H9 (cell line): ENCODE data around the gene FAM8A1. TPM values are rescaled to one million over a fixed set of nuclear protein-coding genes. Genes with fewer than 3 reads are reported as not detected.

Experiments
- DNase-seq: peaks from one replicate; pipeline ENCODE4 v3.0.0-alpha.2; 2017
- H2AFZ ChIP-seq: one replicate; pipeline ENCODE4 v1.6.1; 2013; ENCODE audit warnings: mild to moderate bottlenecking, low read length, control low read depth, moderate library complexity
- H2AK5ac ChIP-seq: 2 replicates; pipeline ENCODE4 v1.6.1; 2013; ENCODE audit warnings: low read length, control low read depth, mixed read lengths; ENCODE audit not compliant: insufficient read length
- H2BK120ac ChIP-seq: one replicate; pipeline ENCODE4 v1.6.1; 2013; ENCODE audit warnings: low read depth, mild to moderate bottlenecking, low read length, control low read depth, inconsistent platforms; ENCODE audit not compliant: poor library complexity, severe bottlenecking
- H2BK12ac ChIP-seq: 2 replicates; pipeline ENCODE4 v1.6.1; 2013; ENCODE audit warnings: low read length, control low read depth, mixed read lengths, low read depth; ENCODE audit not compliant: insufficient read length
- H2BK15ac ChIP-seq: 2 replicates; pipeline ENCODE4 v1.6.1; 2013; ENCODE audit warnings: low read depth, low read length, control low read depth
- H2BK20ac ChIP-seq: one replicate; pipeline ENCODE4 v1.6.1; 2013; ENCODE audit warnings: low read depth, mild to moderate bottlenecking, low read length, control low read depth, inconsistent platforms; ENCODE audit not compliant: poor library complexity, severe bottlenecking
- H2BK5ac ChIP-seq: 2 replicates; pipeline ENCODE4 v1.6.1; 2013; ENCODE audit warnings: low read length, control low read depth, mixed read lengths; ENCODE audit not compliant: insufficient read length
- H3K14ac ChIP-seq: 2 replicates; pipeline ENCODE4 v1.6.1; 2013; ENCODE audit warnings: low read length, control low read depth; ENCODE audit not compliant: insufficient read depth
- H3K18ac ChIP-seq: 2 replicates; pipeline ENCODE4 v1.6.1; 2013; ENCODE audit warnings: low read depth, mild to moderate bottlenecking, mixed read lengths, low read length, control low read depth; ENCODE audit not compliant: insufficient read length
- H3K23ac ChIP-seq: 2 replicates; pipeline ENCODE4 v1.6.1; 2013; ENCODE audit warnings: low read length, control low read depth, mixed read lengths, low read depth; ENCODE audit not compliant: insufficient read length
- H3K23me2 ChIP-seq: 2 replicates; pipeline ENCODE4 v1.6.1; 2013; ENCODE audit warnings: low read depth, mild to moderate bottlenecking, mixed read lengths, low read length, control low read depth; ENCODE audit not compliant: insufficient read length, poor library complexity, severe bottlenecking
- H3K27ac ChIP-seq: 2 replicates; pipeline ENCODE4 v1.5.1; 2013; ENCODE audit warnings: low read length, control low read depth, mixed read lengths, low read depth; ENCODE audit not compliant: insufficient read length
- H3K27me3 ChIP-seq: 2 replicates; pipeline ENCODE4 v1.6.1; 2013; ENCODE audit warnings: low read length, control low read depth, inconsistent platforms; ENCODE audit not compliant: insufficient read depth
- H3K4ac ChIP-seq: 2 replicates; pipeline ENCODE4 v1.6.1; 2013; ENCODE audit warnings: low read depth, mild to moderate bottlenecking, control low read depth, inconsistent platforms, low read length, moderate library complexity
- H3K4me1 ChIP-seq: 2 replicates; pipeline ENCODE4 v1.6.1; 2013; ENCODE audit warnings: low read length, control low read depth, inconsistent platforms; ENCODE audit not compliant: insufficient read depth
- H3K4me2 ChIP-seq: 2 replicates; pipeline ENCODE4 v1.6.1; 2013; ENCODE audit warnings: low read length, control low read depth, mixed read lengths; ENCODE audit not compliant: insufficient read length, insufficient read depth
- H3K56ac ChIP-seq: 2 replicates; pipeline ENCODE4 v1.6.1; 2013; ENCODE audit warnings: low read depth, mild to moderate bottlenecking, mixed read lengths, low read length, control low read depth; ENCODE audit not compliant: insufficient read length
- H3K79me1 ChIP-seq: 2 replicates; pipeline ENCODE4 v1.6.1; 2013; ENCODE audit warnings: low read depth, mild to moderate bottlenecking, moderate library complexity, low read length, control low read depth, inconsistent platforms; ENCODE audit not compliant: insufficient read depth, poor library complexity, severe bottlenecking
- H3K79me2 ChIP-seq: 2 replicates; pipeline ENCODE4 v1.6.1; 2013; ENCODE audit warnings: low read length, control low read depth, inconsistent platforms; ENCODE audit not compliant: insufficient read depth
- H3K9ac ChIP-seq: 2 replicates; pipeline ENCODE4 v1.6.1; 2013; ENCODE audit warnings: low read length, control low read depth, mixed read lengths; ENCODE audit not compliant: insufficient read length; ENCODE audit errors: extremely low read depth
- H3K9me3 ChIP-seq: one replicate; pipeline ENCODE4 v1.6.1; 2013; ENCODE audit warnings: low read depth, low read length, inconsistent platforms; ENCODE audit not compliant: control insufficient read depth
- H3T11ph ChIP-seq: one replicate; pipeline ENCODE4 v1.6.1; 2013; ENCODE audit warnings: mild to moderate bottlenecking, low read length, control low read depth, inconsistent platforms
- H4K20me1 ChIP-seq: one replicate; pipeline ENCODE4 v1.6.1; 2013; ENCODE audit not compliant: control insufficient read depth, insufficient read length, insufficient read depth
- H4K5ac ChIP-seq: 2 replicates; pipeline ENCODE4 v1.6.1; 2013; ENCODE audit warnings: low read depth, mild to moderate bottlenecking, mixed read lengths, low read length, control low read depth; ENCODE audit not compliant: insufficient read length
- H4K8ac ChIP-seq: replicated peaks from 2 replicates; pipeline ENCODE4 v1.6.1; 2013; ENCODE audit warnings: low read length, control low read depth, mixed read lengths, low read depth; ENCODE audit not compliant: insufficient read length
- H4K91ac ChIP-seq: 2 replicates; pipeline ENCODE4 v1.6.1; 2013; ENCODE audit warnings: low read depth, mild to moderate bottlenecking, moderate library complexity, mixed read lengths, low read length, control low read depth; ENCODE audit not compliant: insufficient read length
- H3K27ac Mint-ChIP-seq, 3 experiments: 2 replicates in 2 of 3; 3 replicates in 1 of 3; pipeline ENCODE4 v1.8.0; 2020 to 2021; ENCODE audit warnings: mixed read lengths in 3 of 3, mild to moderate bottlenecking in 1 of 3, moderate library complexity in 1 of 3
- H3K27me3 Mint-ChIP-seq: 2 replicates; pipeline ENCODE4 v1.8.0; 2021; ENCODE audit warnings: low read depth, mild to moderate bottlenecking, moderate library complexity, mixed read lengths
- H3K36me3 Mint-ChIP-seq, 3 experiments: 2 replicates in 2 of 3; 3 replicates in 1 of 3; pipeline ENCODE4 v1.8.0; 2020 to 2021; ENCODE audit warnings: low read depth in 3 of 3, mixed read lengths in 3 of 3; ENCODE audit not compliant: insufficient read depth in 1 of 3
- H3K4me1 Mint-ChIP-seq, 2 experiments: 2 replicates each; pipeline ENCODE4 v1.8.0; 2020; ENCODE audit warnings: mixed read lengths in 2 of 2
- H3K4me3 Mint-ChIP-seq, 2 experiments: 2 replicates in 1 of 2; 3 replicates in 1 of 2; pipeline ENCODE4 v1.8.0; 2020 to 2021; ENCODE audit warnings: mild to moderate bottlenecking in 2 of 2, mixed read lengths in 2 of 2, moderate library complexity in 1 of 2
- H3K9me3 Mint-ChIP-seq, 2 experiments: 2 replicates in 1 of 2; 3 replicates in 1 of 2; pipeline ENCODE4 v1.8.0; 2020; ENCODE audit warnings: mild to moderate bottlenecking in 2 of 2, mixed read lengths in 2 of 2, moderate library complexity in 1 of 2
- WGBS: extraction: QIAGEN DNeasy Blood & Tissue Kit; methylation state at CpG from one replicate; pipeline ENCODE4 v1.1.7; 2013; ENCODE audit warnings: missing lambda C conversion rate, low lambda C conversion rate, mixed read lengths; ENCODE audit not compliant: insufficient read length; ENCODE audit errors: extremely low coverage; 5-methylcytosine and 5-hydroxymethylcytosine counted together
- total RNA-seq: library from RNA; stranded (reverse); gene quantifications from 2 replicates; pipeline ENCODE4 v1.2.1, GENCODE V29; 2021
- TF ChIP-seq, protein P1 (sequence below): fragments of 200-600 bp; sonication (generic); conservative IDR thresholded peaks from 3 replicates; pipeline ENCODE4 v1.8.0; 2021; ENCODE audit warnings: antibody characterized with exemption, mild to moderate bottlenecking

Gene FAM8A1
- total RNA-seq, 1 experiment from 2014 or later = 11.0 TPM

DNA sequence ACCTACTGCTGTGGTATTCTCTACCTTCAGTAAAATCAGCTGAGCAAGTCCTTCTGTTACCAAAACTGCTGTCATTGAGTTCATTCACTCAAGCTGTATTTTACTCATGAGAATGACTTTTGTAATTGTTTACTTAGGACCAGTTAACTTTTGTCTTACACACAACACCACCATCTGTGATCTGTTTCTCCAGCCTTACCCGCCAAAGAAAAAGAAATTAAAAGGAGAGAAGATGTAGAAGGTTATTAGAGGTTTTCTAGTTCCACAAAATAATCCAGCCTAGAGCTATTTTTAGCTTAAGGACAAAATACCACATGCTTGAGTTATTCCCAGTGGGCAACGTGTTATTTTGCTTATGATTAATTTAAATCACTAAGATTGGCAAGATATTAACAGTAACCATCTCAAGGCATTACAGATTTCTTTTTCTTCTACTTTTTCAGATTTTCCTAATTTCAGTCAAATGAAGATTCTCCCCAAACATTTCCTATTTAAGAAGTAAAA lies 38.2 kb downstream of the FAM8A1 start:
- no peak overlapping the region for H2BK15ac ChIP-seq
- H3K9me3 Mint-ChIP-seq = no peaks in the 10 kb centered on the region
- no peak overlapping the region for H2BK20ac ChIP-seq
- no peak overlapping the region for H3K4me3 Mint-ChIP-seq
- H3K9ac ChIP-seq = no peak overlapping the region
- no peak overlapping the region for H4K8ac ChIP-seq
- no peak overlapping the region for H3K14ac ChIP-seq
- no peak overlapping the region for H3K27ac ChIP-seq
- H3K4ac ChIP-seq = no peak overlapping the region
- H2AK5ac ChIP-seq = no peak overlapping the region
- DNase-seq = no peak
- WGBS = no CpG with 5 or more reads among the region's 2 CpGs
- H3K27ac Mint-ChIP-seq = peak overlapping the region in 1 of 3 experiments; percentile 64; a peak in 3 of 7 replicates
- TF ChIP-seq, protein P1, sequence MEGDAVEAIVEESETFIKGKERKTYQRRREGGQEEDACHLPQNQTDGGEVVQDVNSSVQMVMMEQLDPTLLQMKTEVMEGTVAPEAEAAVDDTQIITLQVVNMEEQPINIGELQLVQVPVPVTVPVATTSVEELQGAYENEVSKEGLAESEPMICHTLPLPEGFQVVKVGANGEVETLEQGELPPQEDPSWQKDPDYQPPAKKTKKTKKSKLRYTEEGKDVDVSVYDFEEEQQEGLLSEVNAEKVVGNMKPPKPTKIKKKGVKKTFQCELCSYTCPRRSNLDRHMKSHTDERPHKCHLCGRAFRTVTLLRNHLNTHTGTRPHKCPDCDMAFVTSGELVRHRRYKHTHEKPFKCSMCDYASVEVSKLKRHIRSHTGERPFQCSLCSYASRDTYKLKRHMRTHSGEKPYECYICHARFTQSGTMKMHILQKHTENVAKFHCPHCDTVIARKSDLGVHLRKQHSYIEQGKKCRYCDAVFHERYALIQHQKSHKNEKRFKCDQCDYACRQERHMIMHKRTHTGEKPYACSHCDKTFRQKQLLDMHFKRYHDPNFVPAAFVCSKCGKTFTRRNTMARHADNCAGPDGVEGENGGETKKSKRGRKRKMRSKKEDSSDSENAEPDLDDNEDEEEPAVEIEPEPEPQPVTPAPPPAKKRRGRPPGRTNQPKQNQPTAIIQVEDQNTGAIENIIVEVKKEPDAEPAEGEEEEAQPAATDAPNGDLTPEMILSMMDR = no peak
- H3K79me1 ChIP-seq = peaks cover 3% of the 10 kb centered on the region
- H3K18ac ChIP-seq = no peak overlapping the region
- H2BK120ac ChIP-seq = no peak overlapping the region
- H3K4me1 Mint-ChIP-seq = no peaks in the 10 kb centered on the region
- no peaks in the 10 kb centered on the region for H3K27me3 ChIP-seq
- H4K5ac ChIP-seq = no peak overlapping the region
- H3K56ac ChIP-seq = no peak overlapping the region
- peaks cover 34 to 86% (median 84%) of the 10 kb centered on the region in 3 experiments; a peak in 6 of 7 replicates for H3K36me3 Mint-ChIP-seq
- no peak overlapping the region for H3K23ac ChIP-seq
- H3K9me3 ChIP-seq = no peaks in the 10 kb centered on the region
- no peak overlapping the region for H2BK5ac ChIP-seq
- H3K23me2 ChIP-seq = no peaks in the 10 kb centered on the region
- no peak overlapping the region for H3T11ph ChIP-seq
- no peak overlapping the region for H2AFZ ChIP-seq
- H4K91ac ChIP-seq = no peak overlapping the region
- H2BK12ac ChIP-seq = no peak overlapping the region
- no peaks in the 10 kb centered on the region; the same call in 1 of the 2 replicates for H3K27me3 Mint-ChIP-seq
- no peaks in the 10 kb centered on the region; the same call in 1 of the 2 replicates for H3K4me1 ChIP-seq
- no peak overlapping the region for H3K4me2 ChIP-seq
- no peaks in the 10 kb centered on the region for H3K79me2 ChIP-seq
- H4K20me1 ChIP-seq = no peaks in the 10 kb centered on the region
